Stimulated activated CD8-positive, alpha-beta memory T cell treated with anti-CD3 and anti-CD28 coated beads, Interleukin-12 subunit alpha, Interleukin-12 subunit beta, amount 100 ng/mL, for 24 hours (primary cell): ENCODE measurements around the gene WFIKKN1.
A peak's percentile ranks its signal among the peaks of the same experiment; 100 is the strongest.

Experiments
- DNase-seq: peaks from one replicate; pipeline ENCODE4 v3.0.0-alpha.2; 2020; ENCODE audit errors: extremely low read depth

The WFIKKN1 gene

GRCh38 chr16:657487-657886, 26.7 kb downstream of the WFIKKN1 start:
- DNase-seq, result no peak

- no peak for DNase-seq
Measured at GRCh38 chr16:658679-659571, 28.1 kb downstream of the WFIKKN1 start.

- DNase-seq, result no peak
Measured at GRCh38 chr16:659618-660017, 28.8 kb downstream of the WFIKKN1 start.

- DNase-seq, result no peak
Measured at GRCh38 chr16:660132-660458, 29.3 kb downstream of the WFIKKN1 start.

GRCh38 chr16:660459-661183, 29.8 kb downstream of the WFIKKN1 start:
- peak; percentile 52 for DNase-seq

- DNase-seq, result no peak
Measured at GRCh38 chr16:661184-661821, 30.5 kb downstream of the WFIKKN1 start.

- DNase-seq, result no peak
Measured at GRCh38 chr16:662095-662494, 31.3 kb downstream of the WFIKKN1 start.

GRCh38 chr16:662597-662996, 31.8 kb downstream of the WFIKKN1 start:
- DNase-seq, result no peak

- DNase-seq, result no peak
Measured at GRCh38 chr16:666572-666971, 35.8 kb downstream of the WFIKKN1 start.

GRCh38 chr16:667113-667779, 36.5 kb downstream of the WFIKKN1 start:
- DNase-seq, result no peak

- peak; percentile 77 for DNase-seq
Measured at GRCh38 chr16:667780-668518, 37.2 kb downstream of the WFIKKN1 start, which contains the start of gene RHOT2. Gene RHOT2 (plus strand): TSS chr16:668132. CDS start chr16:668200, 68 bp downstream.

- no peak for DNase-seq
Measured at GRCh38 chr16:668519-669171, 37.9 kb downstream of the WFIKKN1 start.

GRCh38 chr16:669666-670065, 38.9 kb downstream of the WFIKKN1 start:
- DNase-seq, result no peak

GRCh38 chr16:670485-671352, 39.9 kb downstream of the WFIKKN1 start:
- no peak for DNase-seq

- no peak for DNase-seq
Measured at GRCh38 chr16:671353-672131, 40.8 kb downstream of the WFIKKN1 start.

GRCh38 chr16:672371-672770, 41.6 kb downstream of the WFIKKN1 start:
- no peak for DNase-seq

- DNase-seq, result no peak
Measured at GRCh38 chr16:672851-673250, 42.1 kb downstream of the WFIKKN1 start.

GRCh38 chr16:673399-673991, 42.7 kb downstream of the WFIKKN1 start:
- no peak for DNase-seq
